ENCODE data around the gene IFNL2. TPM values are rescaled to one million over a fixed set of nuclear protein-coding genes. Genes with fewer than 3 reads are reported as not detected.

The IFNL2 gene
- total RNA-seq, 1 donor from 2014 or later: not detected

- FAIRE-seq: no peak
- Histone ChIP-seq H3K27me3 (ENCODE audit: control insufficient read depth, insufficient read depth, low read length) (no peaks in the 10 kb centered on the region), H3K36me3 (ENCODE audit: control insufficient read depth, insufficient read depth, low read length) (no peaks in the 10 kb centered on the region), H3K4me3 (ENCODE audit: low read depth, low read length) (no peak overlapping the region)
- TF ChIP-seq, protein P1, sequence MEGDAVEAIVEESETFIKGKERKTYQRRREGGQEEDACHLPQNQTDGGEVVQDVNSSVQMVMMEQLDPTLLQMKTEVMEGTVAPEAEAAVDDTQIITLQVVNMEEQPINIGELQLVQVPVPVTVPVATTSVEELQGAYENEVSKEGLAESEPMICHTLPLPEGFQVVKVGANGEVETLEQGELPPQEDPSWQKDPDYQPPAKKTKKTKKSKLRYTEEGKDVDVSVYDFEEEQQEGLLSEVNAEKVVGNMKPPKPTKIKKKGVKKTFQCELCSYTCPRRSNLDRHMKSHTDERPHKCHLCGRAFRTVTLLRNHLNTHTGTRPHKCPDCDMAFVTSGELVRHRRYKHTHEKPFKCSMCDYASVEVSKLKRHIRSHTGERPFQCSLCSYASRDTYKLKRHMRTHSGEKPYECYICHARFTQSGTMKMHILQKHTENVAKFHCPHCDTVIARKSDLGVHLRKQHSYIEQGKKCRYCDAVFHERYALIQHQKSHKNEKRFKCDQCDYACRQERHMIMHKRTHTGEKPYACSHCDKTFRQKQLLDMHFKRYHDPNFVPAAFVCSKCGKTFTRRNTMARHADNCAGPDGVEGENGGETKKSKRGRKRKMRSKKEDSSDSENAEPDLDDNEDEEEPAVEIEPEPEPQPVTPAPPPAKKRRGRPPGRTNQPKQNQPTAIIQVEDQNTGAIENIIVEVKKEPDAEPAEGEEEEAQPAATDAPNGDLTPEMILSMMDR (IDR thresholded peaks at IDR 0.05; ENCODE audit: insufficient read depth, low read length, severe bottlenecking): no peak
- DNase-seq (ENCODE audit: low read depth): no peak
These were observed 31.2 kb downstream of the IFNL2 start for GRCh38 chr19:39299404-39299803.

DNA sequence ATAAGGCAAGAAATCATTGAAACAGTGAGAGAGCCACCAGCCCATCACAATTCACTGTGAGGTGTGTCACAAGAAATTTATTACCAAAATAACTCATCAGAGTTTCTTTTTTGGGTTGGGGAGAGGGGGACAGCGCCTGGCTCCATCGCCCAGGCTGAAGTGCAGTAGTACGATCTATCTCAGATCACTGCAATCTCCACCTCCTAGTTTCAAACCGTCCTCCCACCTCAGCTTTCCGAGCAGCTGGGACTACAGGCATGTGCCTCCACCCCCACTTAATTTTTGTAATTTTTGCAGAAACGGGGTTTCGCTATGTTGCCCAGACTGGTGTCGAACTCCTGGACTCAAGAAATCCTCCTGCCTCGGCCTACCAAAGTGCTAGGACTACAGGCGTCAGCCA is 31.6 kb downstream of the IFNL2 start:
- DNase-seq (ENCODE audit: low read depth) (no peak), FAIRE-seq (no peak)
- H3K27me3 ChIP-seq (ENCODE audit: control insufficient read depth, insufficient read depth, low read length): no peaks in the 10 kb centered on the region

GRCh38 chr19:39301021-39301420 is 32.8 kb downstream of the IFNL2 start:
- no peaks in the 10 kb centered on the region for H3K36me3 ChIP-seq (ENCODE audit: control insufficient read depth, insufficient read depth, low read length)
- FAIRE-seq (no peak), DNase-seq (ENCODE audit: low read depth) (no peak)
- TF ChIP-seq, protein P1 (IDR thresholded peaks at IDR 0.05; ENCODE audit: insufficient read depth, low read length, severe bottlenecking): no peak
- H3K27me3 ChIP-seq (ENCODE audit: control insufficient read depth, insufficient read depth, low read length): peaks cover 5% of the 10 kb centered on the region
- H3K4me3 ChIP-seq (ENCODE audit: low read depth, low read length): no peak overlapping the region

More for the DNA sequence above, 31.6 kb downstream of the IFNL2 start:
- Histone ChIP-seq H3K4me3 (ENCODE audit: low read depth, low read length) (no peak overlapping the region), H3K36me3 (ENCODE audit: control insufficient read depth, insufficient read depth, low read length) (no peaks in the 10 kb centered on the region)
- TF ChIP-seq, protein P1 (IDR thresholded peaks at IDR 0.05; ENCODE audit: insufficient read depth, low read length, severe bottlenecking): no peak

DNA sequence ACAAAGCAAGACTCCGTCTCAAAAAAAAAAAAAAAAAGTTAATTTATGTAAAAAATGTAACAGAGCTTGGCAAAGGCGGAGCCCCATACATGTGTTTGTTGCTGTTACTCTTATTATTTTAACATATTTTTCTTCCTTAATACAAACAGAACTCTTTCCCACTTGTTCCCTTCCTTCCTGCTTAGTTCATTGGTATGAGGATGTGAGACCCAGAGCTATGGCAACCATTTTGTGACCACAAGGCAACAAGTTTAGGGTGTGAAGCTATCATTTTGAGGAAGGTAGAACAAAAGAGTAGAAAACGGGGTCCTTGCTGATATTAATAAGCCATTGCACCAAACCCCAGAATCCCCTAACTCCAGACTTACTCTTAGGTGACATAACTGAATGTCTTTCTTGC is 33.4 kb downstream of the IFNL2 start:
- TF ChIP-seq, protein P1 (IDR thresholded peaks at IDR 0.05; ENCODE audit: insufficient read depth, low read length, severe bottlenecking): no peak
- Histone ChIP-seq H3K27me3 (ENCODE audit: control insufficient read depth, insufficient read depth, low read length) (peaks cover 5% of the 10 kb centered on the region), H3K4me3 (ENCODE audit: low read depth, low read length) (no peak overlapping the region), H3K36me3 (ENCODE audit: control insufficient read depth, insufficient read depth, low read length) (no peaks in the 10 kb centered on the region)
- FAIRE-seq (no peak), DNase-seq (ENCODE audit: low read depth) (no peak)

DNA sequence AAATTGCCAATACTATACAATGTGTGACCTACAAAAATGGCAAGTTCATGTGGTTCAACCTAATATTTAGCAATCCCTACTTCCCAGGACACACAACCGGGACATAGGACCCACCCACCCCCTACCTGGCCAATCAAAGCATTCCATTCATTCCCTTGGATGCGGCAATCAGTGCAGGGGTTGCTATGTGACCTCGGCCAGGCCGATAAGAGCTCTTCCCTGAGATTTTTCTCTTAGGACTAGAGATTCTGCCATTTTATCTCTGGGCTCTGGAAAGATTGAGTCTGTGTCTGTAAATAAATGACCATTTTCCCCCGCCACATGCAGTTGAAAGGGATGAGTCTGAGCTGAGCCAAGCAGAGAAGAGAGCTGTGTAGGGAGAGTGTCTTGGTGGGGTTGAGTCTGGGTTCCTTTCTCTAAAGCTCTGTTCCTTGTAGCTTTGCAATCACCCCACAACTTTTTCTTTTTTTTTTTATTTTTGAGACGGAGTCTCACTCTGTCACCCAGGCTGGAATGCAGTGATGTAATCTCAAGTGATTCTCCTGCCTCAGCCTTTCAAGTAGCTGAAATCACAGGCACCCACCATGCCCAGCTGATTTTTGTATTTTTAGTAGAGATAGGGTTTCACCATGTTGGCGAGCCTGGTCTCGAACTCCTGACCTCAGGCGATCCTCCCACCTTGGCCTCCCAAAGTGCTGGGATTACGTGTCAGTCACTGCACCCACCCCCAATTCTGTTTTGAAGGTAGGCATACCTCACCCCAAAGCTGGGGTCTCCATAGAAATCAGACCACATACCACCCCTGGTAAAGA is 35.4 kb downstream of the IFNL2 start:
- Histone ChIP-seq H3K27me3 (ENCODE audit: control insufficient read depth, insufficient read depth, low read length) (peaks cover 18% of the 10 kb centered on the region), H3K4me3 (ENCODE audit: low read depth, low read length) (no peak overlapping the region), H3K36me3 (ENCODE audit: control insufficient read depth, insufficient read depth, low read length) (no peaks in the 10 kb centered on the region)
- FAIRE-seq (no peak), DNase-seq (ENCODE audit: low read depth) (no peak)
- TF ChIP-seq, protein P1 (IDR thresholded peaks at IDR 0.05; ENCODE audit: insufficient read depth, low read length, severe bottlenecking): no peak

- DNase-seq (ENCODE audit: low read depth) (no peak), FAIRE-seq (peak; percentile 90)
- H3K36me3 ChIP-seq (ENCODE audit: control insufficient read depth, insufficient read depth, low read length): no peaks in the 10 kb centered on the region
- H3K4me3 ChIP-seq (ENCODE audit: low read depth, low read length): no peak overlapping the region
- peaks cover 18% of the 10 kb centered on the region for H3K27me3 ChIP-seq (ENCODE audit: control insufficient read depth, insufficient read depth, low read length)
- TF ChIP-seq, protein P1 (IDR thresholded peaks at IDR 0.05; ENCODE audit: insufficient read depth, low read length, severe bottlenecking): no peak
These were observed 36.0 kb downstream of the IFNL2 start for GRCh38 chr19:39304185-39304513.

Data from bronchial epithelial cell (primary cell).